ENCODE data around the gene MYL11.

- TF ChIP-seq, protein P1, sequence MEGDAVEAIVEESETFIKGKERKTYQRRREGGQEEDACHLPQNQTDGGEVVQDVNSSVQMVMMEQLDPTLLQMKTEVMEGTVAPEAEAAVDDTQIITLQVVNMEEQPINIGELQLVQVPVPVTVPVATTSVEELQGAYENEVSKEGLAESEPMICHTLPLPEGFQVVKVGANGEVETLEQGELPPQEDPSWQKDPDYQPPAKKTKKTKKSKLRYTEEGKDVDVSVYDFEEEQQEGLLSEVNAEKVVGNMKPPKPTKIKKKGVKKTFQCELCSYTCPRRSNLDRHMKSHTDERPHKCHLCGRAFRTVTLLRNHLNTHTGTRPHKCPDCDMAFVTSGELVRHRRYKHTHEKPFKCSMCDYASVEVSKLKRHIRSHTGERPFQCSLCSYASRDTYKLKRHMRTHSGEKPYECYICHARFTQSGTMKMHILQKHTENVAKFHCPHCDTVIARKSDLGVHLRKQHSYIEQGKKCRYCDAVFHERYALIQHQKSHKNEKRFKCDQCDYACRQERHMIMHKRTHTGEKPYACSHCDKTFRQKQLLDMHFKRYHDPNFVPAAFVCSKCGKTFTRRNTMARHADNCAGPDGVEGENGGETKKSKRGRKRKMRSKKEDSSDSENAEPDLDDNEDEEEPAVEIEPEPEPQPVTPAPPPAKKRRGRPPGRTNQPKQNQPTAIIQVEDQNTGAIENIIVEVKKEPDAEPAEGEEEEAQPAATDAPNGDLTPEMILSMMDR (IDR thresholded peaks at IDR 0.05) = no peak
- TF ChIP-seq POLR2A (IDR thresholded peaks at IDR 0.05) = no peak
Observed at GRCh38 chr16:30414159-30414558, 39.6 kb downstream of the MYL11 start.

All from adrenal gland (tissue), 5 donors.